GM21367 (cell line): ENCODE measurements around the gene SLC27A6.

Source experiments
- ATAC-seq: cut with Tn5 transposase; IDR thresholded peaks from one replicate; pipeline ENCODE4 v1.9.1; 2021; ENCODE audit not compliant: unreplicated experiment

SLC27A6 gene

GRCh38 chr5:129061849-129062248 lies 96.6 kb downstream of the SLC27A6 start:
- no peak for ATAC-seq

GRCh38 chr5:129063483-129064113 lies 98.3 kb downstream of the SLC27A6 start:
- ATAC-seq, result no peak

GRCh38 chr5:129065721-129066120 lies 100.4 kb downstream of the SLC27A6 start:
- ATAC-seq, result no peak

- no peak for ATAC-seq
These were observed 102.5 kb downstream of the SLC27A6 start for GRCh38 chr5:129067745-129068144.

- peak; percentile 71 for ATAC-seq
These were observed 104.0 kb downstream of the SLC27A6 start for GRCh38 chr5:129069292-129069691.

GRCh38 chr5:129073111-129073510 lies 107.8 kb downstream of the SLC27A6 start:
- no peak for ATAC-seq

GRCh38 chr5:129074903-129075302 lies 109.6 kb downstream of the SLC27A6 start:
- ATAC-seq, result no peak

GRCh38 chr5:129077433-129078075 lies 112.3 kb downstream of the SLC27A6 start:
- ATAC-seq, result no peak

- ATAC-seq, result no peak
These were observed 113.0 kb downstream of the SLC27A6 start for GRCh38 chr5:129078247-129078646.

- ATAC-seq, result no peak
These were observed 113.4 kb downstream of the SLC27A6 start for GRCh38 chr5:129078660-129079059.

GRCh38 chr5:129079496-129079895 lies 114.2 kb downstream of the SLC27A6 start:
- no peak for ATAC-seq

GRCh38 chr5:129080766-129081165 lies 115.5 kb downstream of the SLC27A6 start:
- ATAC-seq, result no peak

- no peak for ATAC-seq
These were observed 117.2 kb downstream of the SLC27A6 start for GRCh38 chr5:129082225-129083136.
